ENCODE measurements around the gene IL10RB. TPM values are rescaled to one million over a fixed set of nuclear protein-coding genes. Genes with fewer than 3 reads are reported as not detected.
A peak's percentile ranks its signal among the peaks of the same experiment; 100 is the strongest.

IL10RB gene
- total and polyA plus RNA-seq, 2 of the 13 experiments (the other 11 are each of a cell fraction or from before 2014, with no cell fraction given): 17.4 to 18.2 TPM

- peak; percentile 91 for TF ChIP-seq SALL1 (CRISPR knock-in tag; IDR thresholded peaks at IDR 0.05)
- no peak for TF ChIP-seq ZNF317 (CRISPR knock-in tag; IDR thresholded peaks at IDR 0.05)
- TF ChIP-seq HHEX (CRISPR knock-in tag; IDR thresholded peaks at IDR 0.05): no peak
- TF ChIP-seq ZNF562 (CRISPR knock-in tag; IDR thresholded peaks at IDR 0.05; ENCODE audit: borderline replicate concordance): no peak
- TF ChIP-seq ZBTB38 (CRISPR knock-in tag; IDR thresholded peaks at IDR 0.05): no peak
- no peak for TF ChIP-seq PHF20 (CRISPR knock-in tag; IDR thresholded peaks at IDR 0.05)
- no peak for TF ChIP-seq KDM5B (CRISPR knock-in tag; IDR thresholded peaks at IDR 0.05; ENCODE audit: borderline replicate concordance)
- TF ChIP-seq CCDC6 (CRISPR knock-in tag; IDR thresholded peaks at IDR 0.05): no peak
- no peak for TF ChIP-seq CAMTA2 (CRISPR knock-in tag; IDR thresholded peaks at IDR 0.05; ENCODE audit: borderline replicate concordance)
- TF ChIP-seq RFX1 (IDR thresholded peaks at IDR 0.05): no peak
- no peak for TF ChIP-seq FOSL1 (CRISPR knock-in tag; IDR thresholded peaks at IDR 0.05; ENCODE audit: borderline replicate concordance)
- peak; percentile 14; the same call in 1 of the 2 replicates for TF ChIP-seq FOXO1 (CRISPR knock-in tag; IDR thresholded peaks at IDR 0.05)
- no peak for TF ChIP-seq GATAD1 (CRISPR knock-in tag; IDR thresholded peaks at IDR 0.05)
- no peak for TF ChIP-seq PATZ1 (CRISPR knock-in tag; IDR thresholded peaks at IDR 0.05)
- TF ChIP-seq RBM39 (IDR thresholded peaks at IDR 0.05; ENCODE audit: low read depth, low read length, poor library complexity, severe bottlenecking): no peak
- TF ChIP-seq MAFK (conservative IDR thresholded peaks at IDR 0.05 in 1 of 2, IDR thresholded peaks at IDR 0.05 in 1 of 2; ENCODE audit: low read length in 2 of 2): no peak
- TF ChIP-seq TEAD3 (CRISPR knock-in tag; optimal IDR thresholded peaks at IDR 0.05; ENCODE audit: borderline replicate concordance): no peak
- no peak for TF ChIP-seq CC2D1A (CRISPR knock-in tag; IDR thresholded peaks at IDR 0.05)
- TF ChIP-seq ZNF556 (CRISPR knock-in tag; IDR thresholded peaks at IDR 0.05; ENCODE audit: borderline replicate concordance): no peak
- TF ChIP-seq ZNF335 (CRISPR knock-in tag; IDR thresholded peaks at IDR 0.05): no peak
- TF ChIP-seq ZNF414 (CRISPR knock-in tag; IDR thresholded peaks at IDR 0.05): no peak
- TF ChIP-seq ETS1 (CRISPR knock-in tag; IDR thresholded peaks at IDR 0.05): no peak
- TF ChIP-seq HDAC1 (CRISPR knock-in tag; IDR thresholded peaks at IDR 0.05): peak; percentile 52; the same call in 1 of the 2 replicates
- 0 out of 2 replicates have a peak, but pooled peaks have one; percentile 65 for TF ChIP-seq ZBED4 (CRISPR knock-in tag; IDR thresholded peaks at IDR 0.05; ENCODE audit: borderline replicate concordance)
- TF ChIP-seq SAP130 (CRISPR knock-in tag; IDR thresholded peaks at IDR 0.05; ENCODE audit: low read depth): peak; percentile 27; the same call in 1 of the 2 replicates
Observed at GRCh38 chr21:33245289-33245918, 20.8 kb upstream of the IL10RB start (continued).
